Stomach smooth muscle (tissue), 2 donors: ENCODE data around the gene SLC34A3.
A peak's percentile ranks its signal among the peaks of the same experiment; 100 is the strongest.

Source experiments
- H3K27ac ChIP-seq: one replicate; pipeline ENCODE4 v1.7.0; 2013; ENCODE audit warnings: mild to moderate bottlenecking, low read length, inconsistent platforms
- H3K27me3 ChIP-seq, 2 donors: one replicate each; pipeline ENCODE4 v1.7.0; 2013; ENCODE audit warnings: low read length in 2 of 2; ENCODE audit not compliant: insufficient read depth in 2 of 2, control insufficient read depth in 1 of 2
- H3K36me3 ChIP-seq, 2 donors: one replicate each; pipeline ENCODE4 v1.7.0; 2013; ENCODE audit warnings: low read length in 2 of 2; ENCODE audit not compliant: control insufficient read depth in 2 of 2, insufficient read depth in 2 of 2
- H3K4me1 ChIP-seq: one replicate; pipeline ENCODE4 v1.7.0; 2013; ENCODE audit warnings: low read length; ENCODE audit not compliant: control insufficient read depth, insufficient read depth
- H3K4me3 ChIP-seq, 2 donors: one replicate each; pipeline ENCODE4 v1.7.0; 2013; ENCODE audit warnings: low read length in 2 of 2
- H3K9ac ChIP-seq, 2 donors: one replicate each; pipeline ENCODE4 v1.7.0; 2013; ENCODE audit warnings: low read length in 2 of 2, mild to moderate bottlenecking in 1 of 2
- H3K9me3 ChIP-seq, 2 donors: one replicate each; pipeline ENCODE4 v1.7.0; 2013; ENCODE audit warnings: low read length in 2 of 2; ENCODE audit not compliant: control insufficient read depth in 2 of 2
- donor health status: healthy.
- donor health status: Pancreatic carcinoma.

Gene SLC34A3

DNA sequence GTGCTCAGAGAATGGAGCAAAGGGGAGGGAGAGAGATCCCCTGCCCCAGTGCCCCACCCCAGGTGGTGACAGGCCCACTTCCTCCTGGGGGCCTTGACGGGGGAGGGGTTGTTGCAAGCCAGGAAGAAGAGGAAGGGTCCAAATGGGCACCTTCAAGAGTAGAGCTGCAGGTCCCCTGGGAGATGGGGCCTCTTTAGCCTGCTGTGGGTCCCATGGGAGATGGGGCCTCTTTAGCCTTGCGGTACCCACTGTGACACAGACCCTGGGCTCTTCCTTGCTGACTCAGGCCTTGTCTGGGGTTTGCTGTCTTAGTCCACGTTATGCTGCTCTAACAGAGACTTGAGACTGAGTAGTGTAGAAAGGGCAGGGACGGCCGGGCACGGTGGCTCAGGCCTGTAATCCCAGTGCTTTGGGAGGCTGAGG is 37.2 kb downstream of the SLC34A3 start:
- no peak overlapping the region for H3K4me3 ChIP-seq
- H3K9ac ChIP-seq = no peak overlapping the region
- no peaks in the 10 kb centered on the region for H3K27me3 ChIP-seq
- H3K9me3 ChIP-seq = no peaks in the 10 kb centered on the region
- peaks cover 39 to 46% of the 10 kb centered on the region in 2 donors for H3K36me3 ChIP-seq
- H3K4me1 ChIP-seq = peaks cover 13% of the 10 kb centered on the region
- no peak overlapping the region for H3K27ac ChIP-seq

DNA sequence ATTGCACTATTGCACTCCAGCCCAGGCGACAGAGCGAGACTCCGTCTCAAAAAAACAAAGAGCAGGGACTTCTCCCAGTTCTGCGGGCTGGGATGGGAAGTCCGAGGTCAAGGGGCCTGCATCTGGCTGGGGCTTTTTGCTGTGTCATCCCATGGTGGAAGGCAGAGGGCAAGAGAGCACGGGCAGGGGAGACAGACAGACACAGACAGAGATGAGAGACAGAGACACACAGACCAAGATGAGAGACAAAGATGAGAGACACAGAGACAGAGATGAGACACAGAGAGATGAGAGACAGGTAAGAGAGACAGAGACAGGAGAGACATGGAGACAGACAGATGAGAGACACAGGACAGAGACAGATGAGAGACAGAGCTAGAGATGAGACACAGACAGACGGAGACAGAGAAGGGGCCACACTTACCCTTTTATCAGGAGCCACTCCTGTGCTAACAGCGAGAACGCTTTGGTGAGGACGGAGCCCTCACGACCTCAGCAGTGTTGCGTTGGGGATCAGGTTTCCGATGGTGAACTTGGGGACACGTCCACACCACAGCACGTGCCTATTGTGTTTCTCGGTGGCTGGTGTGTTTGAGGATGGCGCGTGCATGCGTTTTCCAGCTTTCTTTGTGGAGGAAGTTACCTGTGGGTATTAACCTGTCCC is 38.0 kb downstream of the SLC34A3 start:
- Histone ChIP-seq H3K27ac (peak overlapping the region; percentile 24), H3K27me3 (no peaks in the 10 kb centered on the region), H3K9ac (peak overlapping the region in 1 of 2 donors; percentile 36), H3K4me3 (peak overlapping the region in 1 of 2 donors; percentile 44), H3K4me1 (peaks cover 13% of the 10 kb centered on the region), H3K9me3 (no peaks in the 10 kb centered on the region), H3K36me3 (peaks cover 38 to 45% of the 10 kb centered on the region in 2 donors)

DNA sequence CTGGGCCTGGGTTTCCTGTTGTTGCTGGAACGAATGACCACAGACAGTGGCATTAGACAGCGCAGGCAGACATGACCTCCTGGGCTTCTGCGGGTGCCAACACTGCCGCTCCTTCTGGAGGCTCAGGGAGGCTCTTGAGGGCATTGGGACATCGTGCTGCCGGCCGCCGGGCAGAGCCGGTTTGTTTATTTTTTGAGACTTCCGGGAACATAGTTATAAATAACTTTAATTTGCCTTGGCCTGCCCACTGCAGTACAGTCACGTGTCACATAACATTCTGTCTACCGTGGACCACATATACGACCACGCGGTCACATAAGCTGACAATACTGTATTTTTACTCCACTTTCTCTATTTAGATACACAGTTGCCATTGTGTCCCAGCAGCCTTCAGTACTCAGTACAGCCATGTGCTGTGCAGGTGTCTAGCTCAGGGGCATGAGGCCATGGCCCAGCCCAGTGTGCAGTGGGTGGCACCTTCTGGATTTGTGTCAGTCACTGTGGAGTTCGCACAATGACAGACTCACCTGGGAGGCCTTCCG is 38.6 kb downstream of the SLC34A3 start:
- Histone ChIP-seq H3K4me3 (peak overlapping the region in 1 of 2 donors; percentile 44), H3K9ac (no peak overlapping the region), H3K4me1 (peaks cover 13% of the 10 kb centered on the region), H3K27me3 (peaks cover 0 to 6% of the 10 kb centered on the region in 2 donors), H3K9me3 (no peaks in the 10 kb centered on the region), H3K27ac (peak overlapping the region; percentile 24), H3K36me3 (peaks cover 32 to 38% of the 10 kb centered on the region in 2 donors)

DNA sequence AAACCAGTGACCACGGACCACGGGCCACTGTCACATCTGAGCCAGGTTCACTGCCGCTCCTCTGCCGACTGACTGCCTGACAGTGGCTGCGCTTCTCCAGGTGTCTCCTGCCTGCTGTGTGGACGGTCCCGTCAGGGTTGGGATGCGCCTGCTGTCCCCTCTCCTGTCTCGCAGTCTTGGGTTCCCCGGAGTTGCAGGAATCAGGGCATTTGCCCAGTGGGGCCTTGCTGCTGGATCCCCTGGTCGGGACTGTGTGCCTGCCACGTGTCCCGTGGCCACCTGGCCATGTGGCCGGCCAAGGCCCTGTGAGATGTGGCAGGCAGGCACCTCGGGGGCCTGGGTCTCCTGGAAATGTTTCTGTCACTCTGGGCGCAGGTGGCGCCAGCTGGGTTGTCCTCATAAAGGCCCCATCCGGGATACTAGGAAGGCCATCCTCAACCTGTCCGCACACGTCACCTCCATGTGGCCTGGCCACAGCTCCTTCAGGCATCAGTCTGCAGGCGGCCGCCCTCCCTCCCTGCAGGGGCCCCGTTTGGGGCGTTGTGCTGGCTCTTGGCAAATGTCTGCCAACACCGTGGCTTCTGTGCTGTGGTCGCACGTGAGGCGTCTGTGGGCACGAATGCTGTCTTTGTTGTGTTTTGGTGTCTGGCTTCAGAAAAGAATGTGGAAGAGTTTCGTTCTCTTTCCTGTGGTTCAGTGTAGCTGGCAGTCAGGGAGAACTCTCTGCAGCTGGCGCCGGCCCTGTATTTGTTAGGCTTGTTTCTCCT is 40.4 kb downstream of the SLC34A3 start:
- Histone ChIP-seq H3K9me3 (no peaks in the 10 kb centered on the region), H3K27me3 (peaks cover 3 to 10% of the 10 kb centered on the region in 2 donors), H3K27ac (no peak overlapping the region), H3K4me1 (peaks cover 16% of the 10 kb centered on the region), H3K9ac (no peak overlapping the region), H3K36me3 (peaks cover 23 to 28% of the 10 kb centered on the region in 2 donors), H3K4me3 (no peak overlapping the region)

DNA sequence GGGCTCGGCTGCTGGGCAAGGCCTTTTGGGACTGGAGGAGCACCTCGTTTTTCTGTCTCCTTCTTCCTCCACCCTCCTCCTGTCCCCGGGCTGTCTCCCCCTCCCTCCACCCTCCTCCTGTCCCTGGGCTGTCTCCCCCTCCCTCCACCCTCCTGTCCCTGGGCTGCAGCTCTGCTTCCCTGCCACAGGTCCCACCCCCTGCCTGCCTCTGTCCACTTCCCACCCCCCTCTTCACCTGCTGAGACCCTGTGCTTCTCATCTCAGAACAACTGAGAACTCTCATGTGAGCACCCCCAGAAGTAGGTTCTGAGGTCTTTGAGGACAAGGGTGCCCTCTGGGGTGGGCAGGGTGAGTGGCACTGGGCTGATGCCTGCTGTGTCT is 41.0 kb downstream of the SLC34A3 start:
- H3K4me1 ChIP-seq = peaks cover 22% of the 10 kb centered on the region
- no peak overlapping the region for H3K4me3 ChIP-seq
- no peak overlapping the region for H3K27ac ChIP-seq
- H3K36me3 ChIP-seq = peaks cover 19 to 27% of the 10 kb centered on the region in 2 donors
- H3K27me3 ChIP-seq = peaks cover 5 to 14% of the 10 kb centered on the region in 2 donors
- H3K9ac ChIP-seq = no peak overlapping the region
- H3K9me3 ChIP-seq = no peaks in the 10 kb centered on the region

DNA sequence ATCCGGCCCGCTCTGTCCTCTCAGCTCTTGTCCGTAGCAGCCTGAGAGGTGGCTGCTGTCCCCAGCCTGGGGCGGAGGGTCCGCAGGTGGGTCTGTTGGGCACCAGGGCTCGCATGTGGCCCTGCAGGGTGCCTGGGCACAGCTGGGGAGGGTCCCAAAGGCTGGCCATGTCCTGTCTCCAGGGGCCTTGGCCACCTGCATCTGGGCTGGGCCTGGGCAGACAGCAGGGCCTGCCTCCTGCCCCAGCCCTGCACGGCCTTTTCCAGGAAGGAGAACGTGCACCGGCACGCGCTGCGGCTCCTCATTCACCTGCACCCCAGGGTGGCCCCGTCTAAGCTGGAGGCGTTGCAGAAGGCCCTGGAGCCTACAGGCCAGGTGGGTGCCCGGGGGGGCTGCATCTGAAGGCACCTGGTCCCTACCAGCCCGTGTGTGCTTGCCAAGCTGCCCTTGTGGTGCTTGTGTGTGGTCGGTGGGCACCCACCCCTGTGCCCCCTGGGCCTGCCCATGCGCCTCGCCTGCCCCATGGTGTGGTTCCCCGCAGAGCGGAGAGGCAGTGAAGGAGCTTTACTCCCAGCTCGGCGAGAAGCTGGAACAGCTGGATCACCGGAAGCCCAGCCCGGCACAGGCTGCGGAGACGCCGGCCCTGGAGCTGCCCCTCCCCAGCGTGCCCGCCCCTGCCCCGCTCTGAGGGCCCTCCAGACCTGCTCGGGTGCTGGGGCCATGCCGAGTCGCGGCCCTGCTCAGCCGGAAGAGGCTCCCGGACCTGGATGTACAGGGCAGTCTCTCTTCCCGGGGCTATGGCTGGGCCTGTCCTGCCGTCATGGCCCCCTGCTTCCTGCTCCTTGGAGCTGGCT is 41.8 kb downstream of the SLC34A3 start:
- H3K9ac ChIP-seq = no peak overlapping the region
- peaks cover 29% of the 10 kb centered on the region for H3K4me1 ChIP-seq
- no peak overlapping the region for H3K4me3 ChIP-seq
- no peak overlapping the region for H3K27ac ChIP-seq
- H3K9me3 ChIP-seq = no peaks in the 10 kb centered on the region
- H3K36me3 ChIP-seq = peaks cover 19 to 25% of the 10 kb centered on the region in 2 donors
- H3K27me3 ChIP-seq = peaks cover 8 to 21% of the 10 kb centered on the region in 2 donors

DNA sequence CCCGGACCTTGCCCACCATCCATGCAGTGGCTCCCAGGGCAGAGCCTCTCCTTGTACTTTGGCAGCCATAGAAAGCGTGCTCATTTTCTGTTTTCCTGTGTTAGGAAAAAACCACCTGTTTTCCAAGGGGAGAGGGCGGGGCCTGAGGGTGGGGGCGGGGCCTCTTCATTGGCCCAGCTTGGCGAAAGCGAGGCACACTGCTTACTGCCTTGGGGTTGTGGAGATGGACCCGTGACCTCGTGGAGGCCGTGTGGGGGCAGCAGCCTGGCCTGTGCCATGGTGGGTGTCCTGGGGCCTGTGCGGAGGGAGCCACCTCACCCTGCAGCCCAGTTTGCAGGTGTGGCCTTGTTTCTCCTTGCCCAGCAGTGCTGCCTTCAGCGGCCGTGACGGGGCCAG is 42.4 kb downstream of the SLC34A3 start:
- Histone ChIP-seq H3K4me3 (no peak overlapping the region), H3K9me3 (no peaks in the 10 kb centered on the region), H3K27me3 (peaks cover 12 to 27% of the 10 kb centered on the region in 2 donors), H3K9ac (no peak overlapping the region), H3K27ac (no peak overlapping the region), H3K36me3 (peaks cover 19 to 23% of the 10 kb centered on the region in 2 donors), H3K4me1 (peaks cover 32% of the 10 kb centered on the region)

DNA sequence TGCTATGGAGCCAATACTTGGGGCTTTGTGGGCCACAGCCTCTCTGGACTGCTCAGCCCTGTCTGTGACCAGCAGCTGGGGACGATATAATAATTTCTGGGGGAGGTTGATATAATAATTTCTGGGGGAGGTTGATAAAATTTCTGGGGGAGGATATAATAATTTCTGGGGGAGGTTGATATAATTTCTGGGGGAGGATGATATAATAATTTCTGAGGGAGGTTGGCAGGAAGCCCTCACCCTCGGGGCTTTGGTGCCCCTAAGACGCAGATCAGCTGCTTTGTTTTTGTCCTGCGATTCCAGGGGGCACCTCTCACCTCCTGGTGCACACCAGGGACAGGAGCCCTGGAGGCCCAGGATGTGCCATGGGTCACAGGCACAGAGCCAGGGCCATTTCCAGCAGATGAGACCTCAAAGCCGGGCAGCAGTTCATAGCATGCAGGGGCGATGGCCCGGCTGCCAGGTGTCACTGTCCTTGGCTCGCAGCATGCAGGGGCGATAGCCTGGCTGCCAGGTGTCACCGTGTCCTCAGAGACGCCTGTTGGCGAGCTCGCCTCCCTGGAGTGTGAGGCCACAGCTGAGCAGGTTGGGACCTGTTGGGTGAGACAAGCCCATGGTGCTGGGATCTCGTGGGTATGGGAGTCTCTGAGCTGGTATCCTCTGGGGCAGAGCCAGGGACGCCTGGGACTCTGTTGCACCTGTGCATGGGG is 43.1 kb downstream of the SLC34A3 start:
- Histone ChIP-seq H3K36me3 (peaks cover 19 to 21% of the 10 kb centered on the region in 2 donors), H3K27ac (no peak overlapping the region), H3K9ac (no peak overlapping the region), H3K27me3 (peaks cover 12 to 33% of the 10 kb centered on the region in 2 donors), H3K4me3 (no peak overlapping the region), H3K4me1 (peaks cover 27% of the 10 kb centered on the region), H3K9me3 (no peaks in the 10 kb centered on the region)

DNA sequence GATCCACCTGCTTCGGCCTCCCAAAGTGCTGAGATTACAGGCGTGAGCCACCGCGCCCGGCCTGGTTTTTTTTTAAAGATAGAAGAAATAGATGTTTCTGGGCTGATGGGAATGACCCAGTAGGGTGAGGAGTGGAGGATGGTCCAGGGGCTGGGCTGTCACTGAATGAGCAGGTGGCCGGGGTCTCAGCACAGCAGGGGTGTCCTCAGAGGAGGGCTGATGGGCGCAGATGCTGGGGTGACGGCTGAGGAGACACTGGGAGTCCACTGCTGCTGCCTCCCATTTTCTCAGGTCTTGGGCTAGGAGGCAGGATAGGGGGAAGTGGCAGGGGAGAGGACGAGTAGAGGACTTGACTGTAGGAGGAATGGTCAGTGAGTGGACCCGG is 44.5 kb downstream of the SLC34A3 start:
- Histone ChIP-seq H3K27ac (no peak overlapping the region), H3K9ac (no peak overlapping the region), H3K4me1 (peaks cover 19% of the 10 kb centered on the region), H3K36me3 (peaks cover 12 to 15% of the 10 kb centered on the region in 2 donors), H3K9me3 (no peaks in the 10 kb centered on the region), H3K4me3 (no peak overlapping the region), H3K27me3 (peaks cover 17 to 41% of the 10 kb centered on the region in 2 donors)
